ENCODE data around the gene NCAM2. TPM values are rescaled to one million over a fixed set of nuclear protein-coding genes. Genes with fewer than 3 reads are reported as not detected.

Gene NCAM2
- polyA plus RNA-seq, 1 experiment: 0.83 TPM

- POLR2A ChIA-PET: no interaction called here
- CTCF ChIA-PET: no interaction called here
- H3K27me3 ChIP-seq (ENCODE audit: control insufficient read depth, insufficient read depth, low read length): no peaks in the 10 kb centered on the region
- no peaks in the 10 kb centered on the region for H3K36me3 ChIP-seq (ENCODE audit: control insufficient read depth, insufficient read depth, low read length)
- no peak for DNase-seq (ENCODE audit: low read depth)
- no peak for TF ChIP-seq CTCF (IDR thresholded peaks at IDR 0.05; ENCODE audit: insufficient read depth, low read depth, low read length)
- H3K4me3 ChIP-seq (ENCODE audit: low read depth, low read length): no peak overlapping the region
Measured at GRCh38 chr21:21085206-21085605, 87.0 kb downstream of the NCAM2 start.

DNA sequence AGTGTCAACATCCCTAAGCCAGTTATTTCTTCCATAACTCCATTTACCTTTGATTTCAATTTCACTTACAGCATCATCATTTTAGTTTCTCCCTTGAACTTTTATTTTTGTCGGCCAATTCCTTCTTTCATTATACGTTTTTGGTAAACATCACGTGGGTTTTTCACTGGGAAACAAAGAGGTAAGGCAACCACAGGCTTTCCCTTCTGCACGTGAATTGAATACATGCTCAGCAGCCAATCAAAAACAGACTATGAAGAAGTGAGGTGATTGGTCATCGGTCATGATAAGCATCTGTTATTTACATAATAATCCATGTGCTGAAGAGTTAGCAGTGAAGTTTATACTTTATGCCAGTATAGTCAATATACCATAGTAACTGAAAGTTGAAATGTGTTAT, 98.7 kb downstream of the NCAM2 start:
- ChIA-PET CTCF (no interaction called here), POLR2A (no interaction called here)
- no peaks in the 10 kb centered on the region for H3K27me3 ChIP-seq (ENCODE audit: control insufficient read depth, insufficient read depth, low read length)
- no peaks in the 10 kb centered on the region for H3K36me3 ChIP-seq (ENCODE audit: control insufficient read depth, insufficient read depth, low read length)
- no peak for DNase-seq (ENCODE audit: low read depth)
- TF ChIP-seq CTCF (IDR thresholded peaks at IDR 0.05; ENCODE audit: insufficient read depth, low read depth, low read length): no peak
- no peak overlapping the region for H3K4me3 ChIP-seq (ENCODE audit: low read depth, low read length)

GRCh38 chr21:21097466-21097865, 99.3 kb downstream of the NCAM2 start:
- DNase-seq (ENCODE audit: low read depth): no peak
- CTCF ChIA-PET: no interaction called here
- no peaks in the 10 kb centered on the region for H3K27me3 ChIP-seq (ENCODE audit: control insufficient read depth, insufficient read depth, low read length)
- no peak overlapping the region for H3K4me3 ChIP-seq (ENCODE audit: low read depth, low read length)
- H3K36me3 ChIP-seq (ENCODE audit: control insufficient read depth, insufficient read depth, low read length): no peaks in the 10 kb centered on the region
- POLR2A ChIA-PET: no interaction called here
- no peak for TF ChIP-seq CTCF (IDR thresholded peaks at IDR 0.05; ENCODE audit: insufficient read depth, low read depth, low read length)

DNA sequence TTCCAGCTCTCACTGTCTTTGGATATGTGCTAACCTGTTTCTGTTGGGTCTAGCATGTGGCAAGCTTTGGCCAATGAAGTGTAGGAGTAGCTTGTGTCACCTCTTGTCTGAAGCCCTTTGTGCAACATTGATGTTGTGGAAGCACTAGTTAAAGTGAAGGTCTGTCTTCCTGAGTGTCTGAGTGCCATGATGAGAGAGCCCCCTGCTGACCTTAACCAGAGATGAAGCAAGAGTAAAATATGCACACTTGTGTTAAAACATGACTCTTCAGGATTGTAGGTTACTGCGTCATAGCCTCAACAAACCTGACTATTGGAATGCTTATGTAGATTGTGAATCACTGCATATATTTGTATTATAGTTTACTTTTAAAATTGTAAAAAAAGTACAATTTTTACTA, 103.7 kb downstream of the NCAM2 start:
- POLR2A ChIA-PET: no interaction called here
- no peak for TF ChIP-seq CTCF (IDR thresholded peaks at IDR 0.05; ENCODE audit: insufficient read depth, low read depth, low read length)
- Histone ChIP-seq H3K4me3 (ENCODE audit: low read depth, low read length) (no peak overlapping the region), H3K27me3 (ENCODE audit: control insufficient read depth, insufficient read depth, low read length) (no peaks in the 10 kb centered on the region), H3K36me3 (ENCODE audit: control insufficient read depth, insufficient read depth, low read length) (no peaks in the 10 kb centered on the region)
- DNase-seq (ENCODE audit: low read depth): no peak
- CTCF ChIA-PET: no interaction called here

DNA sequence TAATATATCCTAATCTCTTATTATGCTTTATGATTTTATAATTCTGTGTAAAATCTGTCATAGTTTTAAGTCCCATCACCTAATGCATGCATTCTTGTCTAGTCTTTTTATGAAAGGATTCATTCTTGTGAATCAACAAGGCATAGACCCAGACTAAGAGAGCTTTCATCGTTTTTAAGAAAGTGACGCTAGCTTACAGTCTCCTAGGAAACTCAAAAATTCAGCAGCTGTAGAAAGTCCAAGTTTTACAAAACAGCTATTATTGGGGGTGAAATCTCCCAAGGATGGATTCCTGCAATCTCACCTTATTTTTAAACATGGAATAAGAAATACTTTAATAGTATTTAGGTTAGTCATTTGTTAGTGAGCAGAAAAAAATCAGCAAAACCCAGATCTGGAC, 104.7 kb downstream of the NCAM2 start:
- TF ChIP-seq CTCF (IDR thresholded peaks at IDR 0.05; ENCODE audit: insufficient read depth, low read depth, low read length): no peak
- H3K36me3 ChIP-seq (ENCODE audit: control insufficient read depth, insufficient read depth, low read length): no peaks in the 10 kb centered on the region
- ChIA-PET CTCF (no interaction called here), POLR2A (no interaction called here)
- H3K27me3 ChIP-seq (ENCODE audit: control insufficient read depth, insufficient read depth, low read length): no peaks in the 10 kb centered on the region
- no peak for DNase-seq (ENCODE audit: low read depth)
- no peak overlapping the region for H3K4me3 ChIP-seq (ENCODE audit: low read depth, low read length)
